ENCODE results near the gene GPR15. TPM values are rescaled to one million over a fixed set of nuclear protein-coding genes. Genes with fewer than 3 reads are reported as not detected.

The GPR15 gene
- total and polyA plus RNA-seq, 2 donors from 2014 or later, result not detected

GRCh38 chr3:98560911-98561310 is 29.1 kb downstream of the GPR15 start:
- Histone ChIP-seq H3K9ac (ENCODE audit: low read length in 3 of 3) (no peak overlapping the region), H3K9me3 (ENCODE audit: control insufficient read depth in 2 of 3, insufficient read depth in 1 of 3, low read length in 3 of 3) (no peaks in the 10 kb centered on the region), H3K4me3 (ENCODE audit: low read length in 3 of 3) (no peak overlapping the region), H3K4me1 (ENCODE audit: control insufficient read depth in 2 of 3, insufficient read depth in 2 of 3, low read depth in 1 of 3, low read length in 3 of 3) (no peaks in the 10 kb centered on the region), H3K36me3 (ENCODE audit: control insufficient read depth in 2 of 3, insufficient read depth in 3 of 3, low read length in 3 of 3) (no peaks in the 10 kb centered on the region), H3K27ac (ENCODE audit: low read depth in 2 of 2, low read length in 2 of 2) (no peak overlapping the region), H3K27me3 (ENCODE audit: control insufficient read depth, insufficient read depth, low read length) (no peaks in the 10 kb centered on the region)
- intact Hi-C loops (cut with DNase I), result no loop called here
- no peak for DNase-seq
- FAIRE-seq, result no peak
- no peak for TF ChIP-seq CTCF (IDR thresholded peaks at IDR 0.05; ENCODE audit: borderline replicate concordance, extremely low read depth, insufficient read depth)

GRCh38 chr3:98561727-98562521 is 30.1 kb downstream of the GPR15 start:
- no peaks in the 10 kb centered on the region for H3K9me3 ChIP-seq (ENCODE audit: control insufficient read depth in 2 of 3, insufficient read depth in 1 of 3, low read length in 3 of 3)
- intact Hi-C loops (cut with DNase I), result no loop called here
- no peaks in the 10 kb centered on the region for H3K27me3 ChIP-seq (ENCODE audit: control insufficient read depth, insufficient read depth, low read length)
- TF ChIP-seq CTCF (IDR thresholded peaks at IDR 0.05; ENCODE audit: borderline replicate concordance, extremely low read depth, insufficient read depth), result no peak
- FAIRE-seq (no peak), DNase-seq (no peak)
- H3K9ac ChIP-seq (ENCODE audit: low read length in 3 of 3), result no peak overlapping the region
- no peaks in the 10 kb centered on the region for H3K4me1 ChIP-seq (ENCODE audit: control insufficient read depth in 2 of 3, insufficient read depth in 2 of 3, low read depth in 1 of 3, low read length in 3 of 3)
- no peaks in the 10 kb centered on the region for H3K36me3 ChIP-seq (ENCODE audit: control insufficient read depth in 2 of 3, insufficient read depth in 3 of 3, low read length in 3 of 3)
- no peak overlapping the region for H3K4me3 ChIP-seq (ENCODE audit: low read length in 3 of 3)
- H3K27ac ChIP-seq (ENCODE audit: low read depth in 2 of 2, low read length in 2 of 2), result no peak overlapping the region

DNA sequence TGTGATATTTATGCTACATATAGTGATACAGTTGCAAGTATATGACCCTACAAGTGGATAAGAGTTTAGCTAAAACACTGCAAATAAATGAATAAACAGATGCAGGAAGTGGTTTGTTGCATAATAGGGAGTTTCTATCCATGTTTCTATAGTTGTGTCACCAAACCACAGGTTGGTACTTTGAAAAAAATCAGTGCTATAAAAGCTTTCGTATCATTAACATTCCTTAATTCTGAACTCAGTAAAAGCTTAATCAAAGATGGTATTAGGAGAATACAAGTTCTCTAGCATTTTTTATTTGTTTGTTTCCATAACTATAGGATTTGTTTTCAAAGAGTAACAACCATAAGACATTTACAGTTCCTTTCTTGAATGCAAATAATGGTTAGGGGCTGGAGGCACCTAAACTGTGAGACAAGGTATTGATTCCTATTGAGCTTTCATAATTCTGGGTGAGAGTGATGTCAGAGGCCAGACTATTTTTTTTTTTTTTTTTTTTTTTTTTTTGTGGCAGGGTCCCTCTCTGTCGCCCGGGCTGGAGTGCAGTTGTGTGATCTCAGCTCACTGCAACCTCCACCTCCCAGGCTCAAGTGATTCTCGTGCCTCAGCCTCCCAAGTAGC is 32.0 kb downstream of the GPR15 start:
- H3K27ac ChIP-seq (ENCODE audit: low read depth in 2 of 2, low read length in 2 of 2), result no peak overlapping the region
- H3K9ac ChIP-seq (ENCODE audit: low read length in 3 of 3), result no peak overlapping the region
- DNase-seq (no peak), FAIRE-seq (no peak)
- intact Hi-C loops (cut with DNase I), result no loop called here
- no peaks in the 10 kb centered on the region for H3K36me3 ChIP-seq (ENCODE audit: control insufficient read depth in 2 of 3, insufficient read depth in 3 of 3, low read length in 3 of 3)
- no peak for TF ChIP-seq CTCF (IDR thresholded peaks at IDR 0.05; ENCODE audit: borderline replicate concordance, extremely low read depth, insufficient read depth)
- no peaks in the 10 kb centered on the region for H3K4me1 ChIP-seq (ENCODE audit: control insufficient read depth in 2 of 3, insufficient read depth in 2 of 3, low read depth in 1 of 3, low read length in 3 of 3)
- no peaks in the 10 kb centered on the region for H3K9me3 ChIP-seq (ENCODE audit: control insufficient read depth in 2 of 3, insufficient read depth in 1 of 3, low read length in 3 of 3)
- H3K27me3 ChIP-seq (ENCODE audit: control insufficient read depth, insufficient read depth, low read length), result no peaks in the 10 kb centered on the region
- H3K4me3 ChIP-seq (ENCODE audit: low read length in 3 of 3), result no peak overlapping the region

Measured in kidney (tissue), 14 donors.